ENCODE data around the gene MBD3L1. TPM values are rescaled to one million over a fixed set of nuclear protein-coding genes. Genes with fewer than 3 reads are reported as not detected.

MBD3L1 gene
- total RNA-seq, 1 donor from 2014 or later: not detected

- no peak for DNase-seq (ENCODE audit: low read depth)
- H3K4me3 ChIP-seq (ENCODE audit: low read depth, low read length): no peak overlapping the region
- TF ChIP-seq CTCF (conservative IDR thresholded peaks at IDR 0.05; ENCODE audit: low read depth, low read length): no peak
Measured at GRCh38 chr19:8820234-8820633, 11.9 kb upstream of the MBD3L1 start.

- TF ChIP-seq CTCF (conservative IDR thresholded peaks at IDR 0.05; ENCODE audit: low read depth, low read length): no peak
- no peak for DNase-seq (ENCODE audit: low read depth)
- no peak overlapping the region for H3K4me3 ChIP-seq (ENCODE audit: low read depth, low read length)
Measured at GRCh38 chr19:8821748-8822241, 10.4 kb upstream of the MBD3L1 start.

GRCh38 chr19:8826371-8826770 is 5.8 kb upstream of the MBD3L1 start:
- H3K4me3 ChIP-seq (ENCODE audit: low read depth, low read length): no peak overlapping the region
- TF ChIP-seq CTCF (conservative IDR thresholded peaks at IDR 0.05; ENCODE audit: low read depth, low read length): peak; percentile 19
- no peak for DNase-seq (ENCODE audit: low read depth)

GRCh38 chr19:8827277-8827676 is 4.9 kb upstream of the MBD3L1 start:
- TF ChIP-seq CTCF (conservative IDR thresholded peaks at IDR 0.05; ENCODE audit: low read depth, low read length): no peak
- no peak for DNase-seq (ENCODE audit: low read depth)
- no peak overlapping the region for H3K4me3 ChIP-seq (ENCODE audit: low read depth, low read length)

- peak overlapping the region; percentile 88 for H3K4me3 ChIP-seq (ENCODE audit: low read depth, low read length)
- DNase-seq (ENCODE audit: low read depth): no peak
- TF ChIP-seq CTCF (conservative IDR thresholded peaks at IDR 0.05; ENCODE audit: low read depth, low read length): no peak
Measured at GRCh38 chr19:8831373-8831772, 804 bp upstream of the MBD3L1 start.

- peak overlapping the region; percentile 88 for H3K4me3 ChIP-seq (ENCODE audit: low read depth, low read length)
- DNase-seq (ENCODE audit: low read depth): no peak
- TF ChIP-seq CTCF (conservative IDR thresholded peaks at IDR 0.05; ENCODE audit: low read depth, low read length): no peak
Measured at GRCh38 chr19:8831832-8832131, 395 bp upstream of the MBD3L1 start.

- DNase-seq (ENCODE audit: low read depth): no peak
- H3K4me3 ChIP-seq (ENCODE audit: low read depth, low read length): no peak overlapping the region
- no peak for TF ChIP-seq CTCF (conservative IDR thresholded peaks at IDR 0.05; ENCODE audit: low read depth, low read length)
Measured at GRCh38 chr19:8835446-8835845, 3.3 kb downstream of the MBD3L1 start.
